Measurements from ENCODE around the gene PET100.
"Not testable (repeated sequence)": the region's sequence is repeated elsewhere in the genome, so short reads cannot be mapped to it uniquely, and the experiment has no call there.

PET100 gene

DNA sequence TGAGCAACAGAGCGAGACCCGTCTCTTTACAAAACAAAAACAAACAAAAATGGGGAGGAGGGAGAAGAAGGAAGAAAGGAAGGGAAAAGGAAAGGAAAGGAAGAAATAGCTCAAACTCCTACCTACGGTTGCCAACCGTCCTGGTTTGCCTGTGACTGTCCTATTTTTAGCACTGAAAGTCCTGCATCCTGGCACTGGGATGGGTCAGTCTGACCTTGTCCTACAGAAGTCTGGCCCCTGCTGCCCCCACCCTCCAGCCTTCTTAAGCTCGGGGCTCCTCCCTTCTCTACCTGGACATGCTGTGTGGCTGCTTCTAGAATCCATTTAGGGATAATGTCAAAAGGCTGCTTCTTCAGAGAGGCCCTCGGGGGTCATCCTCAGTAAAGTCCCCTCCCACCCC, 6.1 kb downstream of the PET100 start:
- no peak for DNase-seq

DNA sequence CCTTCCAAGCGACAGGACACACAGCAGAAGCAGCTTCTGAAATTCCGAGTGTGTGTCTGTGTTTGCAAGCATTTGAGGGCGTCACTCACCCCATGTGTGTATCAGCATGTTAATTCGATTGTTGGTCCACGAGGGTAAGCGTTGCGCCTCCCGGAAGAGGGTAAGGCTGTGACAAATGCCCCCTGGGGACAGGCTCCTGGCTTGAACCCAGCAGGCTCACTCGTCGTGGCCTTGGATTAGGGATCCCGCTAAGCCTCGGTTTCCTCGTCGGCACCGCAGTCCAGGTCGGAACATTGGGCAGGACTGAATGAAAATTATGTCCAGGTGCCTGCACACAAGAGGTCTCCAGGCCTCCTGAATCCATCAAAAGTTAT, 6.7 kb downstream of the PET100 start:
- DNase-seq, result no peak

DNA sequence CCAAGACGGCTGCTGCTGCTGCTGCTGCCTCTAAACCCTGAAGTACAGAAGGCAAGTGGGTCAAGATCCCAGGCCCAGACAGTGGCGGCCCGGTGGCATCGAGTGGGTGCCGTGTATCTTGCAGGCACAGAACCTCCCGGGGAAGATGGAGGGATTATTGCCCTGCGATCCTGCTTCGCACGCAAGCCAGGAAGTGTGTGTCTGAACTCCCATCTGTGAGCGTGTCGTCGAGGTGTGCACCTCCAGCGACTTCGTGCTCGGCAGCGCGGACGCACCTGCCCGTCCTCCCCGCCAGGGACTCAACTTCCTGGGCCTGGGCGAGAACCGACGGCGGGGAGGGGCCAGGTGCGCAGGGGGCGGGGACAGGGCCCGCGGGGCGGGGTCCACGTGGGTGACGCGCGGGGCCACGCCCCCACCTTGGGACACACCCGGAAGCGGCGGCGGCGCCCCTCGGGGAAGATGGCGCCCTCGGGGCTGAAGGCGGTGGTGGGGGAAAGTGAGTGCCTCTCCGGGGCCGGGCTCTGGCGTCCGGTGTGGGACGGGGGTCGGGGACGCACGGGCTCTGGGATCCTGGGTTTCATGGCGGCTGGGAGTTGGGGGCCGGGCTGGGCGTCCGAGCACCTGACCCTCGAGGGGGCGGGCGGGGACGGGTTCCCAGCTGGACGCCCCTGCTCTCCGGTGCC, 7.2 kb downstream of the PET100 start, which contains the start of gene STXBP2:
STXBP2 (plus strand) TSS at position 420 of the 683 bp plus-strand sequence; CDS start at position 460, 40 bp downstream.
- DNase-seq, result peak; percentile 90

DNA sequence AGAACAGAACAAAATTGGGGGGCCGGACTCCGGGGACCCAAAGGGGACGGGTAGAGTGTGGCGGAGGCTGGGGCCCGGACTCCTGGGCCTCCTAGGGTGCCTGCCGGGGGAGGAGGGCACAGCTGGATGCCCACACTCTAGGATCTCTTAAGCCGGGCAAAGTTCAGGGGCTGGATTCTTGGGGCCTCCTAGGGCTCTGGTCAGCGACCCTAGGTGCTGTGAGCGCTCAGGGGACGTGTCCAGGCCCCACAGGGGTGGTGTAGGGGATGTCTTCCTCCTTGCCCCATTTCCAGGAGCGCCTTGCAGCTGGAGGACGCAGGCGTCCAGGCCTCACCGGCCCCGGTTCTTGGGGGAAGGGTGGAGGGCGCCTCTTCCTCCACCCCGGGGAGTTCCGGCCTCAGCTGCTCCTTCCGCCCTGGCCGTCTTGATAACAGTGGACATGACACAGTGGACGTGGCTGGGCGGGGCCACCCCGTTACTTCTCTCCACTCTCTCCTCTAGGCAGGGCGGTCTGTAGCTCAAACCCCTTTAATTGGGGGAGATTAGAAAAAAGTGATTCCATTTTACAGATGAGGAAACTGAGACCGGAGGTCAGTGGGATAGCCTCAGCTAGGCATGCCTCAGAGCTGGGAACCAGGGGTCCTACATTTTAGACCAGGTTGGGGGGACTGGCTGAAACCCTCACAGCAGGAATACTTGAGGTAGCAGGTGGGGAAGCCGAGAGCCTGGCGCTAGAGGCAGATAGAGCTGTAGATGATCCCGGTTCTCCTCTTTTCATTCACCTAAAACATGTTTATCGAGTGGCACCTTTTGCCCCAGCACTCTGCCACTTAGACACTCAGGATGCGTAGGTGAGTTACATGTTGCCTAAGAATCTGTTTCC, 8.0 kb downstream of the PET100 start:
- peak; percentile 19 for DNase-seq

DNA sequence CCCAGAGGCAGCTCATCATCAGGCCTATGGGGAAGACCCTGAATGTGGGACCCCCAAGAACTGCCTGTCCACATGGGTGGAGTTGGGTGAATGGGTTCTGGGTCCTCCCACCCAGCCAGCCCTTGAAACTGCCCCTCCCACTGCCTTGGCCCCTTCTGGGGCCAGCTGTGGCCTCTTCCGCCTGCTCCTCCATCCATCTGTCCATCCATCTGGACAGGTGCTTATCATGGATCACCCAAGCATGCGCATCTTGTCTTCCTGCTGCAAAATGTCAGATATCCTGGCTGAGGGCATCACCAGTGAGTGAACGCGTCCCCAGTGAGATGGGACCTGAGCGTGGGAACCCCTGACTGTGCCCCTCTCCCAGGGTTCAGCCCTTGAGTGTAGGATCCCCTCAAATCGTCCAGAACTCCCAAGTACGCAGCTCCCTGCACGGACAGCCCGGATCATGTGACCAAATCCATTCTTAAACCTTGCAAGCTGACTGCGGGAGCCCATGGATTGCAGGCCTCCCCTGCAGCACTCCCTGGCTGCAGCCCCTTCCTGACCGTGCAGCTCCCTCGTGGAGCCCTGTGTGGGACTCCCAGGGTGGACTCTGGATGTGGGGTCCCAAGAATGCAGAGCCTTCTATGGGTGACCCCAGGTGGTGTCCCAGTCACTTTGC, 9.3 kb downstream of the PET100 start:
- DNase-seq, result no peak

GRCh38 chr19:7639863-7640348, 10.3 kb downstream of the PET100 start:
- no peak for DNase-seq

DNA sequence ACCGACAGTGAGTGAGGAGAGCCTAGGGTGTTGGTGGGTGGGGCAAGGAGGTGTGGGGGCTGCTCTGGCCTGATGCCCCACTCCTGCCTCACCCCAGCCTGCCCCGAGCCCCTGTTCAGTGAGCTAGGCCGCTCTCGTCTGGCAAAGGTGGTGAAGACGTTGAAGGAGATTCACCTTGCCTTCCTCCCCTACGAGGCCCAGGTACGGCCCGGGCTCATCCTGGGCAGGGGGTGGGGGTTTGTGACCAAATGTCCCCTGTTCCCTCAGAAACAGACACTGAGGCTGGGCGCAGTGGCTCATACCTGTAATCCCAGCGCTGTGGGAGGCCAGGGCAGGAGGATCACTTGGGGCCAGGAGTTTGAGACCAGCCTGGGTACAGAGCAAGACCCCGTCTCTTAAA, 11.2 kb downstream of the PET100 start:
- DNase-seq, result no peak

DNA sequence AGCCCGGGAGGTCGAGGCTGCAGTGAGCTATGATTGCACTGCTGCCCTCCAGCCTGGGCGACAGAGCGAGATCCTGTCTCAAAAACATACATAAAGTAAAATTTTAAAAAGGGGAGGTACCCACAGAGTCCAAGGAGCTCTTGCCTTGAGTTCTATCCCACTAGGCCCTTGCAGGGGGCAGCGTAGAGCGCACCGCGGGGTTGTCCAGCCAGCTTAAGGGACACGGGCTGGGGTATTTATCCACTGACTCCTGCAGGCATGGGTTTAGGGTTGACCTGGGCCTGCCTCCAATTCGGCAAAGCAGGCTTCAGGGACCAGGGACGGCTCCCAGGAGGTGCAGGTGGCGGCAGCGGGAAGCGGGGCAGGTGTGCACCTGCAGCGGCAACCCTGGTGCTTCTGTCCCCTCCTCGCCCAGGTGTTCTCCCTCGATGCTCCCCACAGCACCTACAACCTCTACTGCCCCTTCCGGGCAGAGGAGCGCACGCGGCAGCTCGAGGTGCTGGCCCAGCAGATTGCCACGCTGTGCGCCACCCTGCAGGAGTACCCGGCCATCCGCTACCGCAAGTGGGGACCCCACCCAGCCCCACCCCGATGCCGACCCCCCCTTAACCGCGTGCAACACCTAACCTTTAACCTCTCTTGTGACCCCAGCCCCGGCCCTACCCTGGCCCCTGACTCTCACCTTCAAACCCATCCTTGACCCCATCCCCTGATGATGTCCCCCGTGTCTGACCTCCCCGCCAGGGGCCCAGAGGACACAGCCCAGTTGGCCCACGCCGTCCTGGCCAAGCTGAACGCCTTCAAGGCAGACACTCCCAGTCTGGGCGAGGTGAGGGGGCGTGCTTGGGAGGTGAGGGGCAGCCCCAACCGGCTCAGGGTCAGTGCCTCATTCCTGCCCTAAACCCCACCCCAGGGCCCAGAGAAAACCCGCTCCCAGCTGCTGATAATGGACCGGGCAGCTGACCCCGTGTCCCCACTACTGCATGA, 12.0 kb downstream of the PET100 start:
- no peak for DNase-seq

DNA sequence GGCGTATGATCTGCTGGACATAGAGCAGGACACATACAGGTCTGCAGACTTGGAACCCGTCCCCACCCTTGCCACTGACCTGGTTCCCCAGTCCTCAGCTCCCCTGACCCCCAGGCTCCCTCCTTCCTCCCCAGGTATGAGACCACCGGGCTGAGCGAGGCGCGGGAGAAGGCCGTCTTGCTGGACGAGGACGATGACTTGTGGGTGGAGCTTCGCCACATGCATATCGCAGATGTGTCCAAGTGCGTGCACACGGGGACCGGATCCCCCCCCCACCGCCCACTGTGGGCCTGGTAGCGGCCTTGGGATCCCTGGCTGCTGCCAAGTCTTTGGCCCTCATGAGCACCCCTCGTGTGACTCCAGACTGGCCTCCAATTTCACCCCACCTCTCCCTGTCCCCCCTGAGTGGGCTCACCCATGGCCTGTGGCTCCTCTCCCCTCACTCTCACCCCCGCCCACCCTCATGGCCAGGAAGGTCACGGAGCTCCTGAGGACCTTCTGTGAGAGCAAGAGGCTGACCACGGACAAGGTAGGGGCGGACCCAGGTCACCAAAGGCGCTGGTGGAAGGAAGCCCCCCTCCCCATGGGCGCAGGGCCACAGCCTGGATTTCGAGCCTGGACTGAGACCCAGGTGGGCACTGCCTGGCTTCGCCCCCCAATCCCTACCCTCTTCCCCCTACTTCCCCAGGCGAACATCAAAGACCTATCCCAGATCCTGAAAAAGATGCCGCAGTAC, 12.9 kb downstream of the PET100 start:
- no peak for DNase-seq

GRCh38 chr19:7643031-7643415, 13.4 kb downstream of the PET100 start:
- no peak for DNase-seq

DNA sequence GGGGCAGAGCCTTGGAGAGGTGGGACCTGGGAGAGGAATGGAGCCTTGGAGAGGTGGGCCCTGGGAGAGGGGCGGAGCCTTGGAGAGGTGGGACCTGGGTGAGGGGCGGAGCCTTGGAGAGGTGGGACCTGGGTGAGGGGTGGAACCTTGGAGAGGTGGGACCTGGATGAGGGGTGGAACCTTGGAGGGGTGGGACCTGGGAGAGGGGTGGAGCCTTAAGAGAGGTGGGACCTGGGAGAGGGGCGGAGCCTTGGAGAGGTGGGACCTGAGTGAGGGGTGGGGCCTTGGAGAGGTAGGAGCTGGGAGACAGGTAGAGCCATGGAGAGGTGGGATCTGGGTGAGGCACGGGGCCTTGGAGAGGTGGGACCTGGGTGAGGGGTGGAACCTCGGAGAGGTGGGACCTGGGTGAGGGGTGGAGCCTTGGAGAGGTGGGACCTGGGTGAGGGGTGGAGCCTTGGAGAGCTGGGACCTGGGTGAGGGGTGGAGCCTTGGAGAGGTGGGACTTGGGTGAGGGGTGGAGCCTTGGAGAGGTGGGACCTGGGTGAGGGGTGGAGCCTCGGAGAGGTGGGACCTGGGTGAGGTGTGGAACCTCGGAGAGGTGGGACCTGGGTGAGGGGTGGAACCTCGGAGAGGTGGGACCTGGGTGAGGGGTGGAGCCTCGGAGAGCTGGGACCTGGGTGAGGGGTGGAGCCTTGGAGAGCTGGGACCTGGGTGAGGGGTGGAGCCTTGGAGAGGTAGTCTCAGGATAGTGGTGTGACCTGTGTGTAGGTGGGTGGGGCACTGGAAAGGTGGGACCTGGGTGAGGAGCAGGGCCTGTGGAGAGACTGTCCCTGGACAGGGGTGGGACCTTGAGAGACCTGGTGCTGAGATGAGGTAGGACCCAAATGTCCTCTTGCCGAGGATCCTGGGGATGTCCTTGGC, 14.3 kb downstream of the PET100 start:
- not testable (repeated sequence) for DNase-seq

DNA sequence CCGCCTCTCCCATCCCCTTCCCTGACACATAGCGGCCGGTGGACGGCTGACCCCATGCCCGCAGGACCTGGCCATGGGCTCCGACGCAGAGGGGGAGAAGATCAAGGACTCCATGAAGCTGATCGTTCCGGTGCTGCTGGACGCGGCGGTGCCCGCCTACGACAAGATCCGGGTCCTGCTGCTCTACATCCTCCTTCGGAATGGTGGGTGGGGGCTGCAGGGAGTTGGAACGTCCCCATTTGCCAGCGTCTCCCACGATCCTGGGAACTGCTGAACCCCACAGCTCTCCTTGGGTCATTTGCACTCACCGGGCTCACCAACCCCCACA, 14.9 kb downstream of the PET100 start:
- no peak for DNase-seq

DNA sequence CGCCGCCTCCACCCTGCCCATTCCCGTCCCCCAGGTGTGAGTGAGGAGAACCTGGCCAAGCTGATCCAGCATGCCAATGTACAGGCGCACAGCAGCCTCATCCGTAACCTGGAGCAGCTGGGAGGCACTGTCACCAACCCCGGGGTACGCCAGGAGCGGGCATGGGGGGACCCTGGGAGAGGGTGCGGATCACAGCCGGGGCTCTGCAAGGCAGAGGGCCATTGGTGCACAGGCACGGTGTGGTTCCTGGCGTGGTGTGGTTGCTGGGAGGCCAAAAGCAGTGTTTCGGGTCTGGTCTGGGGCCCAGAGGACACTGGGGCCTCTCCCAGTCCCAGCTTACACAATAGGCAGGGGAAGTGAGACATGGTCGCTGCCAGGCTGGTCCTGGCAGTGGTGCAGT, 15.6 kb downstream of the PET100 start:
- DNase-seq, result no peak

DNA sequence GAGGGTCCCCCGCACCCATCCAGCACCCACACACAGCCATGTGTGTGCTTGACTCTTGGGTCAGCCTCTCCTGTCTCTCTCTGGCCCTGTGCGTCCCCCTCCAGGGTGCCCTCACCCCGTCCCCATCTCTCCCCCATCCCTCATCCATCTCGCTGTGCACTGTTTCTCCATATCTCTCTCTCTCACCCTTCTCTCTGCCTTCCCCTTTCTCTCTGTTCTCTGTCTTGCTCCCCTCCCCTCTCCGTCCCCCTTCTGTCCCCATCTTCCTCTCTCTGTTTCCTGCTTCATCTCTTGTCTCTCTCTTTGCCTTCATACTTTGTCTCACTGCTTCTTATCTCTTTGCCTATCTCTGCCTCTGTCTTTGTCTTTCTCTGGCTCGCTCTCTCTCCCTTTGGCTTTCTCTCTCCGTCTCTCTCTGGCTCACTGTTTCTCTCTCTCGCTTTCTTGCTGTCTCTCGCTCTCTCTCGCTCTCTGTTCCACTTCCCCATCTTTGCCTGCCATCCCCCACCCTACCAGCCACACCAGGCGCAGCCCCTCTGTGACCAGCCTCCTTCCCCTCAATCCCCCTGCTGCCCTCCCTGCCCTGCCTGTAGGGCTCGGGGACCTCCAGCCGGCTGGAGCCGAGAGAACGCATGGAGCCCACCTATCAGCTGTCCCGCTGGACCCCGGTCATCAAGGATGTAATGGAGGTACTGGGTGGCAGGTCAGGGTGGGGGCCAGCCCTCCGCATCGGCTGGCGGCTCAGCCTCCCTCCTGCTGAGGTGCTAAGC, 16.2 kb downstream of the PET100 start:
- DNase-seq, result no peak

DNA sequence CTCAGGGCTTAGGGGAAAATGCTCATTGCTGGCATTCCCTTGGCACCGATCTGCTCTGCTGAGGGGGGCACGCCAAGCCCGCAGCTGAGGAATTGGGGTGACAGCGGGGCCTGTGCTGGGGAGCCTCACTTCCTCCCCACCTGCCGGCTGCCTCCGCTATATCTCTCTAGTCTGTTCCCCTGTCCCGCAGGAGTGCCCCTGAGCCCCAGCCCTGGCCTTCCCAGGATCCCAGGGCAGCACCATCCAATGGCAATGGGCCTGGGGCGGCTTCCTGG, 16.8 kb downstream of the PET100 start:
- no peak for DNase-seq

- DNase-seq, result no peak
These were observed 17.6 kb downstream of the PET100 start for GRCh38 chr19:7647156-7647555.

DNA sequence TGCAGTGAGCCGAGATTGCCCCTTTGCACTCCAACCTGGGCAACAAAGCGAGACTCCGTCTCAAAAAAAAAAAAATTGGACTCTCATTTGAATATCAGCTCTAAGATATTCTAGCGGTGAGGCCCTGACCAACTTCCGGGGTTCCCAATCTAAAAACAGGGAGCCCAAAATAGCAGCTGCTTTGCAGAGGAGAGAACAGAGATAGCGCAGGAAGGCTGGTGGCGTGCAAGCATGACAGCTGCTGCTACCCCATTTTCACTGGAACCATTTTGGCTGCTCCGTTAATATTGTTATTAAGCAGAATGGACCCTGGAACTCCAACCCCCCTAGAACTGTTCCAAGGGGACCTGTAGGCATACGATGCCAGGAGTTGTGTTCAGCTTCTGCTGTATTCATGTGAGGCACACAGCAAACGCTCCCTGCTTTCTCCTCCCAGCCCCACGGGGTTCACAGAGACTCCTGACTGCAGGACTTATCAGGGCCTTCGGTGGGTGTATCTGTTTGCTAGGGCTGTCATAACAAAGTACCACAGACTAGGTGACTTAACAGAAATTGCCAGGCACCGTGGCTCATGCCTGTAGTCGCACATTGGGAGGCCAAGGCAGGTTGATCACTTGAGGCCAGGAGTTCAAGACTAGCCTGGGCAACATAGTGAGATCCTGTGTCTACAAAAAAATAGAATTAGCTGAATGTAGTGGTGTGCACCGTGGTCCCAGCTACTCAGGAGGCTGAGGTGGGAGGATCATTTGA, 18.8 kb downstream of the PET100 start:
- DNase-seq, result no peak

GRCh38 chr19:7650148-7650547, 20.6 kb downstream of the PET100 start:
- DNase-seq, result no peak

DNA sequence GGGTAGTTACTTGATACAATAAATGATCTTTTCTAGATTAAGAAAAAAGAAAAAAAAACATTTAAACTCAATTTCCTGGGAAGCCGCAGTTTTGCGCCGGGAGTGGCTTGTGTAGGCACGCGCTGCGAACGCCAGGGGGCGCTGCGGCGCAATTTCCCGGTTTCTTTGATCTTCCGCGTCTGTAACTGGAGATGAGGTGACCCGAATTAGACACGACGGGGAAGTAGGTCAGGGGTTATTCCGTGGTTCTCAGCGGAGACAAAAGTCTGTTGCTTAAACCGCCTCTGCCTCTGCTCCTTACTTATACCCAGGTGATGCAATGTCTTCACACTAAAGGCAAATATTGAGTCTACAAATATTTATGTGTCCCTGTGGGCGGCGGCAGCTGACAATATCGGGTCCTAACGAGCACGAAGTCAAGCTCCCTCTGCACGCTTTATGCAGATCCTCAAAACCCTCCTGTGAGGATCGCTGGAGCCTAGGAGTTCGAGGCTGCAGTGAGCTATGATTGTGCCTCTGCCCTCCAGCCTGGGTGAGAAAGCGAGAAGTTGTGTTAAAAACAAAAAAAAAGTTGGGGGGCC, 22.6 kb downstream of the PET100 start:
- peak; percentile 87 for DNase-seq
